Peyer's patch (tissue), 4 donors: ENCODE data around the gene E2F2.

Source experiments
- POLR2A ChIP-seq, 2 donors: fragments of 450-650 bp; IDR thresholded peaks; one replicate each; pipeline ENCODE4 v1.5.1; 2017; ENCODE audit warnings: antibody characterized with exemption in 2 of 2, mild to moderate bottlenecking in 2 of 2, moderate library complexity in 2 of 2
- TF ChIP-seq, protein P1 (sequence below), 6 experiments: fragments of 450-650 bp in 4 of 6; fragments of 200-600 bp in 2 of 6; sonication (generic) in 1 of 6; IDR thresholded peaks; one replicate each; pipeline ENCODE4 v1.5.1; 2017 to 2019; ENCODE audit warnings: antibody characterized with exemption in 6 of 6, mild to moderate bottlenecking in 3 of 6, moderate library complexity in 1 of 6

- TF ChIP-seq, protein P1, sequence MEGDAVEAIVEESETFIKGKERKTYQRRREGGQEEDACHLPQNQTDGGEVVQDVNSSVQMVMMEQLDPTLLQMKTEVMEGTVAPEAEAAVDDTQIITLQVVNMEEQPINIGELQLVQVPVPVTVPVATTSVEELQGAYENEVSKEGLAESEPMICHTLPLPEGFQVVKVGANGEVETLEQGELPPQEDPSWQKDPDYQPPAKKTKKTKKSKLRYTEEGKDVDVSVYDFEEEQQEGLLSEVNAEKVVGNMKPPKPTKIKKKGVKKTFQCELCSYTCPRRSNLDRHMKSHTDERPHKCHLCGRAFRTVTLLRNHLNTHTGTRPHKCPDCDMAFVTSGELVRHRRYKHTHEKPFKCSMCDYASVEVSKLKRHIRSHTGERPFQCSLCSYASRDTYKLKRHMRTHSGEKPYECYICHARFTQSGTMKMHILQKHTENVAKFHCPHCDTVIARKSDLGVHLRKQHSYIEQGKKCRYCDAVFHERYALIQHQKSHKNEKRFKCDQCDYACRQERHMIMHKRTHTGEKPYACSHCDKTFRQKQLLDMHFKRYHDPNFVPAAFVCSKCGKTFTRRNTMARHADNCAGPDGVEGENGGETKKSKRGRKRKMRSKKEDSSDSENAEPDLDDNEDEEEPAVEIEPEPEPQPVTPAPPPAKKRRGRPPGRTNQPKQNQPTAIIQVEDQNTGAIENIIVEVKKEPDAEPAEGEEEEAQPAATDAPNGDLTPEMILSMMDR (IDR thresholded peaks at IDR 0.05): no peak
- no peak for TF ChIP-seq POLR2A (IDR thresholded peaks at IDR 0.05)
Measured at GRCh38 chr1:23461050-23461449, 70.0 kb downstream of the E2F2 start.
